H1 (cell line): Measurements from ENCODE around the gene PDE1A. TPM values are rescaled to one million over a fixed set of nuclear protein-coding genes. Genes with fewer than 3 reads are reported as not detected.

Experiments used
- CTCF ChIA-PET: fragments of 300-600 bp; sonication (Branson Sonifier 250); formaldehyde crosslinking; loops from one replicate; lab custom pipeline; 2021; ENCODE audit not compliant: partially characterized antibody; lab: Charles Lee
- POLR2A ChIA-PET: fragments of 300-600 bp; sonication (Branson Sonifier 250); formaldehyde crosslinking; loops from one replicate; lab custom pipeline; 2021; ENCODE audit warnings: inconsistent platforms; ENCODE audit not compliant: partially characterized antibody; lab: Charles Lee
- DNase-seq, 2 experiments: peaks; one replicate each; pipeline versions ENCODE4 v3.0.0 to v3.0.0-alpha.2; 2010 to 2022; ENCODE audit warnings: low spot score in 2 of 2, low read depth in 1 of 2, mixed read lengths in 1 of 2
- FAIRE-seq: peaks from 2 replicates; lab custom pipeline; 2011; peaks lifted over from hg19 to GRCh38; lab: Jason Lieb, UNC
- H2AFZ ChIP-seq: 2 replicates; pipeline ENCODE4 v1.8.1; 2012; ENCODE audit warnings: low read length, inconsistent platforms
- H2AK5ac ChIP-seq: 2 replicates; pipeline ENCODE4 v1.6.1; 2013; ENCODE audit warnings: low read depth, low read length
- H2BK120ac ChIP-seq: replicated peaks from 2 replicates; pipeline ENCODE3; 2013; ENCODE audit warnings: low read depth, low read length, inconsistent platforms
- H2BK12ac ChIP-seq: 2 replicates; pipeline ENCODE4 v1.6.1; 2013; ENCODE audit warnings: low read depth, low read length
- H2BK15ac ChIP-seq: 2 replicates; pipeline ENCODE4 v1.6.1; 2013; ENCODE audit warnings: low read length
- H2BK20ac ChIP-seq: 2 replicates; pipeline ENCODE4 v1.6.1; 2013; ENCODE audit warnings: low read length
- H2BK5ac ChIP-seq: 2 replicates; pipeline ENCODE4 v1.6.1; 2013; ENCODE audit warnings: low read depth, low read length
- H3K14ac ChIP-seq: 2 replicates; pipeline ENCODE4 v1.6.1; 2013; ENCODE audit warnings: inconsistent platforms; ENCODE audit not compliant: insufficient read length
- H3K18ac ChIP-seq: 2 replicates; pipeline ENCODE4 v1.6.1; 2013; ENCODE audit warnings: low read length; ENCODE audit errors: extremely low read depth
- H3K23ac ChIP-seq: 2 replicates; pipeline ENCODE4 v1.6.1; 2013; ENCODE audit warnings: inconsistent platforms; ENCODE audit not compliant: insufficient read length
- H3K23me2 ChIP-seq: 2 replicates; pipeline ENCODE4 v1.6.1; 2013; ENCODE audit warnings: low read depth, low read length
- H3K27ac ChIP-seq: 2 replicates; pipeline ENCODE4 v1.6.1; 2011; ENCODE audit warnings: low read depth, low read length, inconsistent platforms
- H3K27me3 ChIP-seq, 4 experiments: replicated peaks in 1 of 4; 1 replicate in 1 of 4; 2 replicates in 3 of 4; pipeline versions ENCODE4 v1.6.1 to v1.8.1; 2011 to 2013; ENCODE audit warnings: low read length in 3 of 4, mild to moderate bottlenecking in 3 of 4, inconsistent platforms in 2 of 4, mixed read lengths in 2 of 4, moderate library complexity in 1 of 4; ENCODE audit not compliant: control insufficient read depth in 3 of 4, insufficient read depth in 3 of 4; ENCODE audit errors: extremely low read depth in 1 of 4
- H3K36me3 ChIP-seq, 4 experiments: 2 replicates each; pipeline versions ENCODE4 v1.6.1 to v1.8.1; 2011 to 2013; ENCODE audit warnings: mild to moderate bottlenecking in 4 of 4, low read length in 3 of 4, moderate library complexity in 2 of 4, control low read depth in 1 of 4, inconsistent platforms in 1 of 4; ENCODE audit not compliant: insufficient read depth in 4 of 4, control insufficient read depth in 2 of 4
- H3K4ac ChIP-seq: replicated peaks from 2 replicates; pipeline ENCODE3; 2013; ENCODE audit warnings: low read length, low read depth, mixed read lengths, inconsistent platforms; ENCODE audit not compliant: insufficient read length
- H3K4me1 ChIP-seq, 4 experiments: replicated peaks in 1 of 4; 1 replicate in 1 of 4; 2 replicates in 3 of 4; pipeline versions ENCODE4 v1.6.1 to v1.8.1; 2011 to 2013; ENCODE audit warnings: low read length in 3 of 4, inconsistent platforms in 2 of 4, mixed read lengths in 1 of 4; ENCODE audit not compliant: insufficient read depth in 4 of 4, control insufficient read depth in 3 of 4
- H3K4me2 ChIP-seq, 2 experiments: 2 replicates each; pipeline versions ENCODE4 v1.6.1 to v1.8.1; 2011 to 2013; ENCODE audit warnings: low read depth in 2 of 2, low read length in 2 of 2, control low read depth in 1 of 2, inconsistent platforms in 1 of 2, mild to moderate bottlenecking in 1 of 2; ENCODE audit not compliant: insufficient read depth in 1 of 2
- H3K4me3 ChIP-seq, 4 experiments: fragments of 200-600, 300-600 bp in 1 of 4; sonication (generic), shearing (Covaris generic), sonication (Bioruptor Twin) in 1 of 4; 2 replicates each; pipeline versions ENCODE4 v1.5.1 to v1.8.1; 2011 to 2016; ENCODE audit warnings: low read length in 4 of 4, low read depth in 3 of 4, control low read depth in 2 of 4, inconsistent platforms in 2 of 4, mild to moderate bottlenecking in 2 of 4, mixed read lengths in 1 of 4, moderate library complexity in 1 of 4; ENCODE audit not compliant: insufficient read depth in 2 of 4; ENCODE audit errors: extremely low read depth in 1 of 4
- H3K56ac ChIP-seq: replicated peaks from 2 replicates; pipeline ENCODE3; 2013; ENCODE audit warnings: low read depth, mild to moderate bottlenecking, mixed read lengths, low read length, inconsistent platforms; ENCODE audit not compliant: insufficient read length
- H3K79me1 ChIP-seq: 2 replicates; pipeline ENCODE4 v1.6.1; 2013; ENCODE audit warnings: low read depth, low read length, control low read depth
- H3K79me2 ChIP-seq, 2 experiments: 2 replicates each; pipeline versions ENCODE4 v1.6.1 to v1.8.1; 2012 to 2013; ENCODE audit warnings: low read length in 2 of 2, mild to moderate bottlenecking in 2 of 2, inconsistent platforms in 1 of 2; ENCODE audit not compliant: insufficient read depth in 2 of 2, control insufficient read depth in 1 of 2
- H3K9ac ChIP-seq, 4 experiments: replicated peaks in 1 of 4; 1 replicate in 1 of 4; 2 replicates in 3 of 4; pipeline versions ENCODE4 v1.6.1 to v1.8.1; 2011 to 2013; ENCODE audit warnings: low read depth in 3 of 4, low read length in 3 of 4, control low read depth in 2 of 4, mild to moderate bottlenecking in 2 of 4, moderate library complexity in 2 of 4, inconsistent platforms in 1 of 4; ENCODE audit errors: extremely low read depth in 1 of 4
- H3K9me3 ChIP-seq, 2 experiments: 2 replicates each; pipeline versions ENCODE4 v1.6.1 to v1.8.1; 2012 to 2013; ENCODE audit warnings: mild to moderate bottlenecking in 2 of 2, moderate library complexity in 2 of 2, control low read depth in 1 of 2, inconsistent platforms in 1 of 2, low read depth in 1 of 2, low read length in 1 of 2, mixed read lengths in 1 of 2; ENCODE audit not compliant: insufficient read depth in 2 of 2
- H4K20me1 ChIP-seq, 2 experiments: replicated peaks in 1 of 2; 2 replicates each; pipeline versions ENCODE3 to v1.8.1; 2011 to 2013; ENCODE audit warnings: inconsistent platforms in 2 of 2, low read length in 2 of 2, mild to moderate bottlenecking in 1 of 2; ENCODE audit not compliant: insufficient read depth in 2 of 2, control insufficient read depth in 1 of 2
- H4K5ac ChIP-seq: 2 replicates; pipeline ENCODE4 v1.6.1; 2013; ENCODE audit warnings: low read length, low read depth, mixed read lengths, inconsistent platforms; ENCODE audit not compliant: insufficient read length
- H4K8ac ChIP-seq: 2 replicates; pipeline ENCODE4 v1.8.0; 2013; ENCODE audit warnings: mild to moderate bottlenecking, moderate library complexity, low read length, inconsistent platforms; ENCODE audit not compliant: insufficient read depth; ENCODE audit errors: extremely low read depth
- H4K91ac ChIP-seq: replicated peaks from 2 replicates; pipeline ENCODE3; 2013; ENCODE audit warnings: low read length, mixed read lengths, inconsistent platforms; ENCODE audit not compliant: insufficient read length
- BCL11A ChIP-seq, 2 experiments: IDR thresholded peaks; one replicate each; pipeline ENCODE4 v1.6.1; 2011; ENCODE audit warnings: low read depth in 2 of 2, low read length in 2 of 2, mild to moderate bottlenecking in 2 of 2
- EP300 ChIP-seq, 2 experiments: IDR thresholded peaks; 1 replicate in 1 of 2; 2 replicates in 1 of 2; pipeline ENCODE4 v1.6.1; 2011 to 2012; ENCODE audit warnings: low read depth in 2 of 2, low read length in 2 of 2, mild to moderate bottlenecking in 2 of 2, borderline replicate concordance in 1 of 2, inconsistent platforms in 1 of 2, moderate library complexity in 1 of 2
- MAX ChIP-seq: IDR thresholded peaks from 2 replicates; pipeline ENCODE4 v1.6.1; 2012; ENCODE audit warnings: inconsistent platforms
- RBBP5 ChIP-seq: IDR thresholded peaks from 2 replicates; pipeline ENCODE4 v1.7.1; 2012; ENCODE audit warnings: low read depth, mild to moderate bottlenecking, inconsistent platforms, low read length, moderate library complexity, borderline replicate concordance
- USF2 ChIP-seq: IDR thresholded peaks from 2 replicates; pipeline ENCODE4 v1.6.1; 2011; ENCODE audit warnings: low read length, improper control_type of control experiment
- YY1 ChIP-seq: IDR thresholded peaks from 2 replicates; pipeline ENCODE4 v1.6.1; 2011; ENCODE audit warnings: low read depth, mild to moderate bottlenecking, low read length
- WGBS, 2 experiments: shearing (Covaris generic) in 1 of 2; methylation state at CpG; one replicate each; pipeline versions ENCODE4 v1.1.6 to v1.1.7; 2013 to 2015; ENCODE audit warnings: low lambda C conversion rate in 2 of 2, mixed read lengths in 2 of 2, inconsistent platforms in 1 of 2, low coverage in 1 of 2, missing lambda C conversion rate in 1 of 2; ENCODE audit not compliant: insufficient replicate concordance in 2 of 2, insufficient coverage in 1 of 2, insufficient read length in 1 of 2; ENCODE audit errors: extremely low coverage in 1 of 2, missing lambda C conversion rate in 1 of 2; 5-methylcytosine and 5-hydroxymethylcytosine counted together
- polyA plus RNA-seq, 7 experiments: library from polyadenylated mRNA; depleted of rRNA in 3 of 7; stranded (reverse) in 5 of 7; unstranded in 2 of 7; fragments of >200 nt in 5 of 7; fragments of 200-250 nt in 2 of 7; gene quantifications; 1 replicate in 5 of 7; 2 replicates in 1 of 7; 4 replicates in 1 of 7; pipeline versions ENCODE4 v1.2.1 to v1.2.3, GENCODE V29; 2011 to 2013; ENCODE audit warnings: missing spikeins in 2 of 7, mixed read lengths in 2 of 7
- total RNA-seq: library from RNA; stranded (reverse); fragmentation: NEBNext Ultra II Directional; extraction: Animal tissue kit (Norgen Biotek cat#: 25700); gene quantifications from 2 replicates; pipeline ENCODE4 v1.2.1, GENCODE V29; 2021

PDE1A gene
- total and polyA plus RNA-seq, 2 of the 8 experiments (the other 6 are each of a cell fraction or from before 2014, with no cell fraction given) = 0.34 TPM; not detected in 1

GRCh38 chr2:182133195-182133891 lies 293.5 kb downstream of the PDE1A start:
- no peak for TF ChIP-seq RBBP5
- no peak for TF ChIP-seq BCL11A (IDR thresholded peaks at IDR 0.05; ENCODE audit: low read depth in 2 of 2, low read length in 2 of 2)
- no peak for TF ChIP-seq YY1
- TF ChIP-seq MAX = no peak
- no peak for TF ChIP-seq USF2
- TF ChIP-seq EP300 (IDR thresholded peaks at IDR 0.05; ENCODE audit: borderline replicate concordance in 1 of 2, low read depth in 2 of 2, low read length in 2 of 2) = no peak
- TF ChIP-seq, all 59 proteins: peak for 0
- Histone ChIP-seq H2AFZ (no peak overlapping the region), H3K23me2 (no peaks in the 10 kb centered on the region), H4K20me1 (no peaks in the 10 kb centered on the region), H2BK5ac (no peak overlapping the region), H3K79me2 (no peaks in the 10 kb centered on the region), H3K4me3 (no peak overlapping the region), H2BK120ac (no peak overlapping the region), H3K9me3 (no peaks in the 10 kb centered on the region), H4K91ac (no peak overlapping the region), H3K4me2 (no peak overlapping the region), H2AK5ac (no peak overlapping the region), H3K36me3 (no peaks in the 10 kb centered on the region), H3K4me1 (0 out of 7 replicates have a peak, but pooled peaks cover 0 to 1% (median 0%) of the 10 kb centered on the region in 4 experiments), H3K9ac (no peak overlapping the region), H3K56ac (no peak overlapping the region), H2BK15ac (no peak overlapping the region), H3K18ac (no peak overlapping the region), H3K14ac (no peak overlapping the region), H3K79me1 (no peaks in the 10 kb centered on the region), H3K27ac (no peak overlapping the region), H3K27me3 (no peaks in the 10 kb centered on the region), H2BK12ac (no peak overlapping the region), H4K8ac (no peak overlapping the region), H3K23ac (no peak overlapping the region), H3K4ac (no peak overlapping the region), H2BK20ac (no peak overlapping the region), H4K5ac (no peak overlapping the region)
- ChIA-PET CTCF (interaction anchor here (0.7 to 1.9 kb wide), 7 partner anchors 31 to 561 kb away, joined by 3 to 10 read pairs (median 3); no protein-coding TSS in a partner anchor), POLR2A (no interaction called here)
- 82% methylated on average over 1 of the region's 1 CpG; no CpG with 5 or more reads in 1 of the 2 experiments for WGBS, 2 experiments
- DNase-seq (no peak), FAIRE-seq (no peak)
